Uterus (tissue), 2 donors: ENCODE data around the gene ADARB2.

Experiments used
- CTCF ChIP-seq, 4 experiments: fragments of 200-600 bp in 2 of 4; fragments of 450-650 bp in 2 of 4; sonication (generic) in 2 of 4; IDR thresholded peaks; one replicate each; pipeline ENCODE4 v1.5.1; 2016 to 2019; ENCODE audit warnings: antibody characterized with exemption in 4 of 4, mild to moderate bottlenecking in 2 of 4, moderate library complexity in 1 of 4
- POLR2A ChIP-seq, 2 donors: fragments of 450-650 bp; IDR thresholded peaks; one replicate each; pipeline ENCODE4 v1.6.1; 2016; ENCODE audit warnings: antibody characterized with exemption in 2 of 2, mild to moderate bottlenecking in 1 of 2, moderate library complexity in 1 of 2

- TF ChIP-seq CTCF (IDR thresholded peaks at IDR 0.05) (no peak), POLR2A (IDR thresholded peaks at IDR 0.05) (no peak)
These were observed 176.7 kb downstream of the ADARB2 start for GRCh38 chr10:1560535-1561192.
